ENCODE results near the gene DCP1A. TPM values are rescaled to one million over a fixed set of nuclear protein-coding genes. Genes with fewer than 3 reads are reported as not detected.

The DCP1A gene
- total and polyA plus RNA-seq, 4 donors = 3.5 to 11.3 (median 8.2) TPM

DNA sequence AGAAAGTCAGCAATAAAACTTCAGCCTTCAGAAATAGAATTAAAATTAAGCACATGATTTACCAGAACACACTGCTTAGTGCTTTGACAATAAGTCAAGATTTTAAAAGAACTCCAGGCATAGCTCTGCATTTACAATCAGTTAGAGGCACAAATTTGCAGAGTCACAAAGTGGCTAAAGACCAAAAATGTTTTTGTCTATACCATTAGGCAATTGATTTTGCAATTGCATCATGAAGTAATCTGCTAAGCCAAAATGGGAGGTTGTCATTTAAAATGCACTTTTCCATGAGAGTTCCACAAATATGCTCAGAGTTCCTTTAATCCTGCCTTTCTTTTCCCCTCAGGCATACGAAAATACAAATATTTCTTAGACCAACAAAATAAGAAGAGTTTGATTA, 10.1 kb upstream of the DCP1A start:
- Histone ChIP-seq H3K9me3 (ENCODE audit: control insufficient read depth in 4 of 4, low read length in 3 of 4) (no peaks in the 10 kb centered on the region), H3K27ac (ENCODE audit: low read depth in 1 of 2, low read length in 2 of 2) (no peak overlapping the region), H3K4me3 (ENCODE audit: low read depth in 1 of 3, low read length in 3 of 3) (no peak overlapping the region), H3K36me3 (ENCODE audit: control insufficient read depth in 4 of 4, insufficient read depth in 3 of 4, low read depth in 1 of 4, low read length in 3 of 4) (no peaks in the 10 kb centered on the region), H3K9ac (ENCODE audit: low read depth in 1 of 2, low read length in 2 of 2) (no peak overlapping the region), H3K27me3 (ENCODE audit: control insufficient read depth in 4 of 4, insufficient read depth in 4 of 4, low read length in 3 of 4) (no peaks in the 10 kb centered on the region), H3K4me1 (ENCODE audit: control insufficient read depth in 4 of 4, insufficient read depth in 4 of 4, low read length in 3 of 4) (no peaks in the 10 kb centered on the region)
- TF ChIP-seq, protein P1, sequence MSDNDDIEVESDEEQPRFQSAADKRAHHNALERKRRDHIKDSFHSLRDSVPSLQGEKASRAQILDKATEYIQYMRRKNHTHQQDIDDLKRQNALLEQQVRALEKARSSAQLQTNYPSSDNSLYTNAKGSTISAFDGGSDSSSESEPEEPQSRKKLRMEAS (IDR thresholded peaks at IDR 0.05) = no peak
- TF ChIP-seq EGR1 (IDR thresholded peaks at IDR 0.05; ENCODE audit: low read depth in 2 of 2) = no peak
- WGBS = 70% methylated on average over 1 of the region's 1 CpG
- DNase-seq (ENCODE audit: low spot score) = no peak

- Histone ChIP-seq H3K9ac (ENCODE audit: low read depth in 1 of 2, low read length in 2 of 2) (no peak overlapping the region), H3K27ac (ENCODE audit: low read depth in 1 of 2, low read length in 2 of 2) (no peak overlapping the region), H3K36me3 (ENCODE audit: control insufficient read depth in 4 of 4, insufficient read depth in 3 of 4, low read depth in 1 of 4, low read length in 3 of 4) (no peaks in the 10 kb centered on the region), H3K9me3 (ENCODE audit: control insufficient read depth in 4 of 4, low read length in 3 of 4) (no peaks in the 10 kb centered on the region), H3K4me3 (ENCODE audit: low read depth in 1 of 3, low read length in 3 of 3) (no peak overlapping the region), H3K27me3 (ENCODE audit: control insufficient read depth in 4 of 4, insufficient read depth in 4 of 4, low read length in 3 of 4) (no peaks in the 10 kb centered on the region), H3K4me1 (ENCODE audit: control insufficient read depth in 4 of 4, insufficient read depth in 4 of 4, low read length in 3 of 4) (no peaks in the 10 kb centered on the region)
- 87% methylated on average over 2 of the region's 2 CpGs for WGBS
- no peak for DNase-seq (ENCODE audit: low spot score)
- TF ChIP-seq, protein P2, sequence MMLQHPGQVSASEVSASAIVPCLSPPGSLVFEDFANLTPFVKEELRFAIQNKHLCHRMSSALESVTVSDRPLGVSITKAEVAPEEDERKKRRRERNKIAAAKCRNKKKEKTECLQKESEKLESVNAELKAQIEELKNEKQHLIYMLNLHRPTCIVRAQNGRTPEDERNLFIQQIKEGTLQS (IDR thresholded peaks at IDR 0.05) = no peak
- TF ChIP-seq NR2F2 (IDR thresholded peaks at IDR 0.05) (no peak), FOXA1 (IDR thresholded peaks at IDR 0.05) (no peak), RAD21 (IDR thresholded peaks at IDR 0.05) (no peak), HNF4A (conservative IDR thresholded peaks at IDR 0.05) (no peak), GABPA (IDR thresholded peaks at IDR 0.05 in 1 of 2, conservative IDR thresholded peaks at IDR 0.05 in 1 of 2) (no peak)
- TF ChIP-seq, protein P1 (IDR thresholded peaks at IDR 0.05) = no peak
- TF ChIP-seq, protein P3, sequence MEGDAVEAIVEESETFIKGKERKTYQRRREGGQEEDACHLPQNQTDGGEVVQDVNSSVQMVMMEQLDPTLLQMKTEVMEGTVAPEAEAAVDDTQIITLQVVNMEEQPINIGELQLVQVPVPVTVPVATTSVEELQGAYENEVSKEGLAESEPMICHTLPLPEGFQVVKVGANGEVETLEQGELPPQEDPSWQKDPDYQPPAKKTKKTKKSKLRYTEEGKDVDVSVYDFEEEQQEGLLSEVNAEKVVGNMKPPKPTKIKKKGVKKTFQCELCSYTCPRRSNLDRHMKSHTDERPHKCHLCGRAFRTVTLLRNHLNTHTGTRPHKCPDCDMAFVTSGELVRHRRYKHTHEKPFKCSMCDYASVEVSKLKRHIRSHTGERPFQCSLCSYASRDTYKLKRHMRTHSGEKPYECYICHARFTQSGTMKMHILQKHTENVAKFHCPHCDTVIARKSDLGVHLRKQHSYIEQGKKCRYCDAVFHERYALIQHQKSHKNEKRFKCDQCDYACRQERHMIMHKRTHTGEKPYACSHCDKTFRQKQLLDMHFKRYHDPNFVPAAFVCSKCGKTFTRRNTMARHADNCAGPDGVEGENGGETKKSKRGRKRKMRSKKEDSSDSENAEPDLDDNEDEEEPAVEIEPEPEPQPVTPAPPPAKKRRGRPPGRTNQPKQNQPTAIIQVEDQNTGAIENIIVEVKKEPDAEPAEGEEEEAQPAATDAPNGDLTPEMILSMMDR (IDR thresholded peaks at IDR 0.05; ENCODE audit: low read depth, low read length, missing input control) = no peak
These were observed 7.7 kb upstream of the DCP1A start for GRCh38 chr3:53354945-53355498.

DNA sequence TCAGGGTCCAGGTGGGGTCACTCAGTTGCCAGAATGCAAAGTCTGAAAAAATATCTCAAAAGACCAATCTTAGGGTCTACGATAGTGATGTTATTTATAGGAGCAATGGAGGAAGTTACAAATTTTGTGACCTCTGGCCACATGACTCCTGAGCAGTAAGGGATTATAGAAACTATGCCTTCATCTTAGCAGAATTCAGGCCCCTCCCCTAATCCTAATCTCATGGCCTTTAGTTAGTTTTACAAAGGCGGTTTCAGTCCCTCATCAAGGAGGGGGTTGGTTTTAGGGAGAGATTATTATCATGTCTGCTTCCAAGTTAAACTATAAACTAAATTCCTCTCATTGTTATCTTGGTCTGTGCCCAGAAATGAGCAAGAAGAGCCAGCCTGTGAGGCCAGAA, 5.9 kb upstream of the DCP1A start:
- H3K36me3 ChIP-seq (ENCODE audit: control insufficient read depth in 4 of 4, insufficient read depth in 3 of 4, low read depth in 1 of 4, low read length in 3 of 4) = no peaks in the 10 kb centered on the region
- H3K27me3 ChIP-seq (ENCODE audit: control insufficient read depth in 4 of 4, insufficient read depth in 4 of 4, low read length in 3 of 4) = no peaks in the 10 kb centered on the region
- WGBS = 85% methylated on average over 2 of the region's 2 CpGs
- H3K9ac ChIP-seq (ENCODE audit: low read depth in 1 of 2, low read length in 2 of 2) = no peak overlapping the region
- DNase-seq (ENCODE audit: low spot score) = no peak
- TF ChIP-seq FOXA2 (IDR thresholded peaks at IDR 0.05) (no peak), YY1 (IDR thresholded peaks at IDR 0.05) (no peak), JUND (IDR thresholded peaks at IDR 0.05) (no peak), NR2F2 (IDR thresholded peaks at IDR 0.05) (no peak), GABPA (IDR thresholded peaks at IDR 0.05 in 1 of 2, conservative IDR thresholded peaks at IDR 0.05 in 1 of 2) (no peak), TAF1 (conservative IDR thresholded peaks at IDR 0.05) (no peak), FOXA1 (IDR thresholded peaks at IDR 0.05) (no peak), EGR1 (IDR thresholded peaks at IDR 0.05; ENCODE audit: low read depth in 2 of 2) (no peak)
- TF ChIP-seq, protein P3 (IDR thresholded peaks at IDR 0.05; ENCODE audit: low read depth, low read length, missing input control) = no peak
- no peaks in the 10 kb centered on the region for H3K4me1 ChIP-seq (ENCODE audit: control insufficient read depth in 4 of 4, insufficient read depth in 4 of 4, low read length in 3 of 4)
- H3K9me3 ChIP-seq (ENCODE audit: control insufficient read depth in 4 of 4, low read length in 3 of 4) = no peaks in the 10 kb centered on the region
- no peak overlapping the region for H3K4me3 ChIP-seq (ENCODE audit: low read depth in 1 of 3, low read length in 3 of 3)
- no peak overlapping the region for H3K27ac ChIP-seq (ENCODE audit: low read depth in 1 of 2, low read length in 2 of 2)

Measured in liver (tissue), 9 donors.